CD4-positive, alpha-beta T cell treated with Interleukin-1 beta for 1 hour (primary cell): Measurements from ENCODE around the gene ADH1C.
"Not testable (repeated sequence)": the region's sequence is repeated elsewhere in the genome, so short reads cannot be mapped to it uniquely, and the experiment has no call there.

Experiments used
- DNase-seq, 2 donors: peaks; one replicate each; pipeline ENCODE4 v3.0.0-alpha.2; 2020 to 2022

Gene ADH1C

DNA sequence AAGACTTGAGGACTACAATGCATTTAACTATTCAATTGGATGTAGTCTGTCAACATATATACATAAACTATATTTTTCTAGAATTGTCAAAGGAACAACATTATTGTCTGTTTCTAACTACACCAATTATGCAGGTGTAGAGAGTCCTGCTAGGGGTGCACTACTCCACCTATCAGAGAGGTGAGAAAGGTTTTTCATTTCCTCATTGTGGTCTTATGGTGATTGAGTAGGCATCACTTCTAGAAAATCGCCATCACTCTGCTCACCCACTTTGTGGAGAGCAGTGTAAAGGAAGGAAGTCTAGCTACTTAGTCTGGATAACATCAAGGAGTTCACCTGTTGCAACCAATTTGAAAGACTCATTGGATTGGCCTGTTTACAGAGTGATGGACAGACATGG lies 4.4 kb upstream of the ADH1C start:
- DNase-seq = no peak

DNA sequence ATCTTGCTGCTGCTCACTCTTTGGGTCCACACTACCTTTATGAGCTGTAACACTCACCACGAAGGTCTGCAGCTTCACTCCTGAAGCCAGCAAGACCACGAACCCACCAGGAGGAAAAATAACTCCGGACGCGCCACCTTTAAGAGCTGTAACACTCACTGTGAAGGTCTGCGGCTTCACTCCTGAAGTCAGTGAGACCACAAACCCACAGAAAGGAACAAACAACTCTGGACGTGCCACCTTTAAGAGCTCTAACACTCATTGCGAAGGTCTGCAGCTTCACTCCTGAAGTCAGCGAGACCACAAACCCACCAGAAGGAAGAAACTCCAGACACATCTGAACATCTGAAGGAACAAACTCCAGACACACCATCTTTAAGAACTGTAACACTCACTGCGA lies 3.6 kb upstream of the ADH1C start:
- DNase-seq = not testable (repeated sequence)

DNA sequence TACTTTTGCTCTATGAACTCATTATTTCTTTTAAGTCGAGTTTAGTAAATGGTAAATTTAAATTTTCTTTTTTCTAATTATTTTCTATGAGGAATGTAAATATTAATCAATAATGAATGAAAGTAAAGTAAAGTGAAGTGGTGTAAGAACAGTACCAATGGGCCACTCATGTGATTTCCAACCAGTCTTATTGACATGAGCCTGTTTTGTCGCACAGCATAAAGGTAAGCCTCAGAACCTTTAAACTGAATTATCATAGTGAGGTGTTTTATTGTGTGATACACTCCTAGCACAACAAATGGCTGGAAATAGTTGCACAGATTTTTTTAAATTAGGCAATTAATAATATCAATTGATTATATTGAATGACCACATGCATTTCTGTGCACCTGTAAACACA lies 1.1 kb downstream of the ADH1C start:
- no peak for DNase-seq

DNA sequence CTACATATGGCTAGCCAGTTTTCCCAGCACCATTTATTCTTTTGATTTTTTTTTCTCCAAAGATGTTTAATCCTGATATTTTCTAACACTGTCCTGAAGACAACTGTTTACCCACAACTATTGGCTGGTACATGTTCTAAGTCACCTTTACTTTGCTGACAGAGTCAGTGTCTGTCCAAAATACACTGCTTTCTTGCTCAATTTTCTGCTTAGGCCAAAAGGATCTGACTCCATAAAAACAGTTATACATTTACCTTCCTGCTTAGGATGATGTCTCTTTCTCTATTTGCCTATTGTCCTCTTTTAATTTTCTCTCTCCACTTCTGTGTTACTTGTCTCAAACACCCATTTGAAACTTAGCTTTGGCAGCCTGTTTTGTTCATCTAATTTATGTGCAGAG lies 3.2 kb downstream of the ADH1C start:
- DNase-seq = no peak

DNA sequence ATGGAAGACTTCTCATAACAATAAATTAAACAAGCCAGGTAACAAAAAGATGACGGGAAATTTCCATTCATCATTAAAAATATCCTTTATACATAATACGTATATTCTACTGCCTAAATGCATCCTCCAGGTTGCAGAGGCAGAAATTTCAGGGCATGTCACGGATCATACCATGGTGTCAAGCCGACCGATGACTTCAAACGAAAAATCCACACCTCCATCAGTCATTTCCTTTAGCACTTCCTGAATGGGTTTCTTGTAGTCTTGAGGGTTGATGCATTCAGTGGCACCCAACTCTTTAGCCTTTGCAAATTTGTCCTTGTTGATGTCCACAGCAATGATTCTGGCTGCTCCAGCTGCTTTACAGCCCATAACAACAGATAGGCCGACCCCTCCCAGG lies 9.9 kb downstream of the ADH1C start:
- not testable (repeated sequence) for DNase-seq

DNA sequence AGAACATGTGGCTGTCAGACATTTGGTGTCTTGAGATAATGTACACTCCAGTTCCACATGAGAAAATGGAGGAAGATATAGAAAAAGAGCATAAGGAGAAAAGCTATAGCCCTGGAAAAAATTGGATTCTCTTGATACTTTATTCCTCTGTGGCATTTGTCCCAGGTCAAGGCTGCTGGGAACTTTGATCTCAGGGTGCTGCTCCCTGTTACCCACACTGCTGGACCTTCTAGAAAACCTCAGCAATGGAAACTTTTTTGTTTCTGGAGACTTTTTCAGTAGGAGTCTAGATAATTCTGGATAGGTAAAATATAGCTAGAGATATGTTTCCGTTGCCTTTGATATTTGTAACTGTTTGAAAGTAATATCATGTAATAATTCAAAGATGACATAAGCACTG lies 11.1 kb downstream of the ADH1C start:
- no peak for DNase-seq

DNA sequence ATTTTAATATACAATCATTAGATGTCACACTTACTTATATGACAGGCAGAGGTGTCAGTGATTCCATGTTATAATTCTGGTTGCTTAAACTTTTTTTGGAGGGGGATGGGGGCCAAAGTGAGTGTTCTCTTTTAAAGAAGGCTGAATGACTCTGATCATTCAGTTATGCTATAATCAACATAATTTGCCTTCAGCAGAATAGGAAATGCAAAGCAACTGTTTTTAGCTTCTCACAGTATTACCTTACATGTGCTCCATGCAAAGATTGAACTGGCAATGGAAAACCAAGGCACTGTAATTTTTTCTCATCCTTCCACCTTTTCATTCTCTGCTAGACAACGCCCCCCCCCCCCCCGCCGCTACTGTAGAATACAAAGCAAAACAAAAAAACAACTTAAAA lies 13.4 kb downstream of the ADH1C start:
- no peak for DNase-seq

DNA sequence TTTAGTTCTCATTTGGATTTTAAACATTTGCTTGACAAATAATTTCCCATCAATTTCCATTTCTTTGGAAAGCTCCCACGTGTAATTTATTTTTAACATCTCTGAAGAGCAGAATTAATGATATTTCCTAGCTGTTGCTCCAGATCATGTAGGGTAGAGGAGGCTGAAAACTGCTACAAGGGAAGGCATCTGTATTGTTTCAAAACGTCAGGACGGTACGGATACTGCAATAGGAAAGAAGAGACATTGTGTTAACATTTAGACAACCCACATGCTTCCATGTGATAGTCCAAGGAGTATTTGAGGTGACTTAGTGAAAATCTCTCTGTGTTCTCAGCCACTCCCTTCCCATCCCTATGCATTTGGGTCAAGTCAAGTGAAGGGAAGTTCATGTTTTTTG lies 16.0 kb downstream of the ADH1C start:
- no peak for DNase-seq

DNA sequence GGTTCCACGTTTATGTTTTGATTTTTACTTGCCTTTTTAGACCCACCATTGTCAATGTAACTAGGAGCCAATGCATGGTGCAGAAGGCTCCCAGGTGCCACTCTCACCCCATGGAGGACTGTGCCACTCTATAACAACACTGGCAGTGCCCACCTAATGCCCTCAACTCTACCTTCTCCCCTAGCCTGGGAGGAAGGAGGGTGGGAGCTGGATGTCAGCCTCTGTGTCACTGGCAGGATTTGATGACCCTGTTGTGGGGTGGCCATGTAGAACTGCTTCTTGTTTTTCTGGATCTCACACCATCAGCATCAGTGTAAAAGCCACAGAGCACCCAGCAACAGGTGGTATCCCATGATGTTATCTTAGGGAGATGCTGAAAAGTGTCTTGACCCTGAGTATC lies 17.7 kb downstream of the ADH1C start:
- DNase-seq = no peak

DNA sequence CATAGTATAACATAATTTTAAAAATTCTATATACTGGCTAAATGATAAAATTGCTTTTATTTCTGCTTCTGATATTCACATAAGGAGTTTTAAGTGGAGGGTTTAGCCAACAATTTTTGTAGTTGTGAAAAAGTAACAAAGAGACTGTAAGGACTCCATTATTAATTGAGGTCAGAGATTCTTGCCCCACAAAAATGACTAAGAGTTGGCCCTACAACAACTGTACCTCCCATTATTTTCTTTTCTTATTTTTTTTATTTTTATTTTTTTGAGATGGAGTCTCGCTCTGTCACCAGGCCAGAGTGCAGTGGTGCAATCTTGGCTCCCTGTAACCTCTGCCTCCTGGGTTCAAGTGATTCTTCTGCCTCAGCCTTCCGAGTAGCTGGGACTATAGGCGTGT lies 21.9 kb downstream of the ADH1C start:
- no peak for DNase-seq

DNA sequence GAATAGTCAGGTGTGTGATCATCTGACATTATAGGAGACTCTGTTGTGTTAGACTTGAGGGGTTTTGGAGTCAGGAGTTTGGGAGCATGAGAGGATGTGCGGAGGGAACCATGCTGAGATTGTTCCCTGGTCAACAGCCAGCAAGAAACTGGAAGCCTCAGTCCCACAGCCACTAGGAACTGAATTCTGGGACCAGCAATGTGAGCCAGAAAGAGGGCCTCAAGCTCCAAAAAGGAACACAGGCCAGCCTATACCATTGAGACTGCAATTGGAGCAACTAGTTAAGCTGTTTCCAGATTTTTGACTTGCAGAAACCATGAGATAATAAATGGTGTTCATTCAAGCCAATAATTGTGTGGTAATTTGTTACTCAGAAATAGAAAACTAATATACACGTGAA lies 22.7 kb downstream of the ADH1C start:
- no peak for DNase-seq

DNA sequence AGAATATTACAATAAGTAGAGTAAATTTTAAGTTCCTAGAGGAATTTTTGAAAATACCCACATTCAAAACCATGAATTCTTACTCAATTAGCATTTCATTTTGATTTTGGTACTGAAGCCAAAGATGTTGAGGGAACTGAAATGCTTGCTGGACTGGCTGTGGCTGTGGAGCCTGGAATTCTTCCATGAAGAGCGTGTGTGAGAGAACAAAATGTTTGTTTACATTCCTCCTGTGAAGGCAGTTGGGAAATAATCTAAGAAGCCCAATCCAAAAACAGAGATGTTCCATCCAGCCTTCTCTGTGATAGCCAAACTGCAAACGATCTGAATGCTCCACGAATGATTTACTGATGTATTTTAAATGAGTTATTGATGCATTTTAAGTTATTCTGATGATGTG lies 27.6 kb downstream of the ADH1C start:
- DNase-seq = no peak

DNA sequence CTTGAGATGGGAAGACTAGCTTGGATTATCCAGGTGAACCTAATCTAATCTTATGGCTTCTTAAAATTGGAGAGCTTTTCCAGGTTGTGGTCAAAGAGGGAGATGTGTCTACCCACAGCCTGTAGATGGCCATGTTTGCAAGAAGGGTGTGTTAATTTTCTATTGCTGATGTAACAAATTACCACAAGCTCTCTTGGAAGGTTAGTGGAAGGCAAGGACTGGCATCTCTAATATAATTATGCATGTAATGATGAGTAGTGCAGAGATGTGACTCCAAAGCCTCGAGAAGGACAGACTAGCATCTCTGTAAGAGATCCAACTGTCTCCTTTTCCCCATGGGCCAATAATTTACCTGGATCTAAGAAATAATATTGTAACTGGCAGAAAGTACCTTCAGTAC lies 28.2 kb downstream of the ADH1C start:
- no peak for DNase-seq

DNA sequence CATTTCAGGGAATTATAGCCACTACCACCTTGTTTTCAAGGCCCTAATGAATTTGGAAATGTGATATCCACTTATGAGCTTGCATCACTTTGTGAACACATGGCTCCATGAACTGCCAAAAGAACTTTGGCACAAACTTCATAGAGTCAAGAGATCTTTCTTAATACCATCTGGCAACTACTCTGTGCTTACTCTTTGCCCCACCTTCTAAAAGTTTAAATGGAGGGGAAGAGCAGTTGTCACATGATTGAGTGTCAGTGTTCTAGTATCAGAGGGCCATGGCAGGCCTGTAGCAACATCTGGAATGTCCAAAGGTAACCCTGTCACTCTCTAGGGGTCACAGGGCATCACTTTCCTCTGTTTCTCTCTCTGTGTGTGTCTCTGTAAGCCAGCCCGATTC lies 28.8 kb downstream of the ADH1C start:
- no peak for DNase-seq

DNA sequence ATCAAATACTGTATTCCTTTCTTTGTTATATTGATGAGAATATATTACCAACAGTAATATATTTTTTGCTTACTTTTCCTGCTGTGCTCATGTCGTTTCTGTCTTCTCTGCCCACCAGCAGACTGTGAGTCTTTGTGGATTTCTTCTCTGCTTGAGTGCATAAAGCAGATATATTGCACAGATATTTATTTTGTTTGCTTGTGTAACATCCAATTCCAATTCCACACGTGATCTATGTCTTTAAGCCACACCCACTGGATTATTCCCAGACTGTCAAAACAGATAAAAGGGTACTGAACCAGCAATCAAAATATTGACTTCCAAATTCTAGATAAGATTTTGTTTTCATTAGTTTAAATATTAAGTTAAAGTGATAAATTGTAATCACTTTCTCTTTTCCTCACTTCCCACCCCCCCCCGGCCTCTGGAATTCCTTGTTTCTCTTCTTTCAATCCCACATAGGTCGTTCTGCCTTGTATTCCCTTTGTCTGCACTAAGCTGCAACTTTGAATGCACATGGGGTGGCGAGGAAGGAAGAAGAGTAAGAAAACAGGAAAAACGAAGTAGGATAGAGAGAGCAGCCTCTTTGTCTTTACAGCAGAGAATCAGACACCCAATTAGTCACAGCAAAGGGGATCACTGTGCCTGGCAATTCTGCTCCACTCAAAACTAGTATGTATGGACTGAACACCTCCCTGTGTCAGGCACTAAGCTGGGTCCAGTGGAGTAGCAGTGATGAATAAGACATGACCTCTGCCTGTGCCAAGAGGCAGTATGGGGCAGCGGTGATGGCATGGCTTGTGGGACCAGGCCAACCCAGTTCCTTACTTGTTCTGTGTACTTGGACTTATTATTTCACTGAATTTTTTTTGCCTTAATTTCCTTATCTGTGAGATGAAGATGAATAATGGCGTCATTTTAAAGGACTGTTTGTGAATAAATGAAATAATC lies 31.0 kb downstream of the ADH1C start, which contains the start of gene ADH1B:
TSS of gene ADH1B (minus strand) at position 161 of the 951 bp plus-strand sequence. CDS start at position 91, 70 bp downstream.
- no peak for DNase-seq

DNA sequence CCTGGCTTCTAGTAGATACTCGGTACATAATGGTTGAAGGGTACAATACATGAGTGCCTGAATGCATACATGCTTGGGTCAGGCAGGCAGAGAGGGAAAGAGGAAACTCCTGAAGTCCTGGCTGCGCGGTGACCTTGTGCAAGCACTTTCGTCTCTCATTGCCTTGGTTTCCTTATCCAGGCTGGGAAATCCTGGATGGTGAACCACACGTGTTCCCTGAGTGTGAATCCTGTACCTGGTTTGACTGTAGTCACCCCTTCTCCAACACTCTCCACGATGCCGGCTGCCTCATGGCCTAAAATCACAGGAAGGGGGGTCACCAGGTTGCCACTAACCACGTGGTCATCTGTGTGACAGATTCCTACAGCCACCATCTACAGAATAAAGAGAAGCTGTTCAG lies 34.7 kb downstream of the ADH1C start:
- not testable (repeated sequence) for DNase-seq

DNA sequence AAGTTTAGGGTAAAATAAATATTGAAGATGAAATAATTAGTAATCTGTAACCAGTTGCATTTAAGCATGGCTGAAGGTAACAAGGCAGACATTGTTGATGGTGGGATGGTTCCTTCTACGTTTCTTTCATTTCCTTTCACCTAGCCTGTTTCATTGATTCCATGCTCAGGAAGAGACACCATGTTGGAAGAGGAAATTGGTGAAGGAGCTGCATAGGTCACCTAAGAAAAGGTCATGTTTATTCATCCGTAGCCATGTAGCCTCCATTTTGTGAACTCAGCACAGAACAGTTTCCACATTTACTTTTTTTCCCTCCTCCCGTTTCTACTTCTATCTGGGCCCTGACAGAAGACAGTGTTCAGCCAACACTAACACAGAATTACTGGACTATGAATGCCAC lies 35.2 kb downstream of the ADH1C start:
- no peak for DNase-seq

DNA sequence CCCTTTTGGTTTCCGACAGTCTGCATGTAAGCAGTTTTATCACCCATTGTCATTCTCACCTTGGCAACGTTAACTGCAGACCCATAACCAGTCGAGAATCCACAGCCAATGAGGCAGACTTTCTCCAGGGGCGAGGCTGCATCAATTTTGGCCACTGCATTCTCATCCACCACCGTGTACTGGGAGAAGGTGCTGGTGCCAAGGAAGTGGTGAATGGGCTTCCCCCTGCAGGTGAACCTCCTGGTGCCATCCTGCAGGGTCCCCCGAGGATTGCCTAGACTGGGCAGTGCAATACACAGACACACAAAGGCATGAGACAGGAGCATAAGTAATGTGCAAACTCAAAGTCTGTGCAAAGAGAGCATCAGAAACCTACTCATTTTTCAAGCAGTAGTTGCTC lies 36.7 kb downstream of the ADH1C start:
- no peak for DNase-seq

DNA sequence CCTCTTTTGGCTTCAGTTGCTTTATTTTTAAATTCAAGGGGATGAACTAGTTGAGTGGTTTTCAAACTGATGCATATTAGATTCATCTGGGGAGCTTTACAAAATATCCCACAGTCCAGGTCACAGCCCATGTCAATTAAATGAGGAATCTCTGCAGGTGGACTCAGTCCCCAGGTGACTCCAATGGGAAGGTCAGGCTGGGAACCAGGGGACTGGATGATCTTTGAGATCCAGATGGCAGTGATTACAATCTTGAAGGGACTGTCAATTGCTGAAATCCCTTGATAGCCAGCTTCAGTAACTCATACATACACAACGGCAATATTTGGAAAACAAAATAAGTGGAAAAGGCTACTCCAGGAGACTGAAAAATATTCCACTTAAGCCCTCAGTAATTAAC lies 38.3 kb downstream of the ADH1C start:
- no peak for DNase-seq

DNA sequence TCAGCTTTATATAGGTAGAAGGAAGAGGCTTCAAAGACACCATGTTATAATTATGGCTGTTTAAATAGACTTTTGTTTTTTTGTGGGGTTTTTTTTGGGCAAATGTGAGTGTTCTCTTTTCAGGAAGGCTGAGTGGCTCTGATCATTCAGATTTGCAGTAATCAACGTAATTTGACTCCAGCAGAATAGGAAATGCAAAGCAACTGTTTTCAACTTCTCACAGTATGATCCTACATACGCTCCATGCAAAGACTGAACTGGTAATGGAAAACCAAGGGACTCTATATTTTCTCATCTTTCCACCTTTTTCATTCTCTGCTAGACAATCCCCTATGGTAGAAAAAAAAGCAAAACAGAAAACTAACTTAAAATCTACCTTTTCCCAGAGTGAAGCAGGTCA lies 42.2 kb downstream of the ADH1C start:
- no peak for DNase-seq

DNA sequence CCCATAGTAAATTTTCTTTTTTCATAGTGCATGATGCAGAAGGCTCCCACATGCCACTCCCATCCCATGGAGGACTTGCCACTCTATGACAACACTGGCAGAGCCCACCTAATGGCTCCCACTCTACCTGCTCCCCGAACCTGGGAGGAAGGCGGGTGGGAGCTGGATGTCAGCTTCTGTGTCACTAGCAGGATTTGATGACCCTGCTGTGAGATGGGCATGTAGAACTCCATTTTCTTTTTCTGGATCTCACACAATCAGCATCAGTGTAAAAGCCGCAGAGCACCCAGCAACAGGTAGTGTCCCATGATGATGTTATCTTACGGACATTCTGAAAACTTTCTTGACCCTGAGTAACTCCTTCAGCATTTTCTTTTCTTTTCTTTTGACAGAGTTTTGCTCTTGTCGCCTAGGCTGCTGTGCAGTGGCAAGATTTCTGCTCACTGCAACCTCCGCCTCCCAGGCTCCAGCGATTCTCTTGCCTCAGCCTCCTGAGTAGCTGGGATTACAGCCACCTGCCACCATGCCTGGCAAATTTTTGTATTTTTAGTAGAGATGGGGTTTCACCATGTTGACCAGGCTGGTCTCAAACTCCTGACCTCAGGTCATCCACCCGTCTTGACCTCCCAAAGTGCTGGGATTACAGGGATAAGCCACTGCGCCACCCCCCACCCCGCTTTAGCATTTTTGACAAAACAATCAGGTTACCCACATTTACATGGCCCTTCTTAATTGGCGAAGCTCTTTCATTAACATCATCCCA lies 46.7 kb downstream of the ADH1C start:
- DNase-seq = no peak

DNA sequence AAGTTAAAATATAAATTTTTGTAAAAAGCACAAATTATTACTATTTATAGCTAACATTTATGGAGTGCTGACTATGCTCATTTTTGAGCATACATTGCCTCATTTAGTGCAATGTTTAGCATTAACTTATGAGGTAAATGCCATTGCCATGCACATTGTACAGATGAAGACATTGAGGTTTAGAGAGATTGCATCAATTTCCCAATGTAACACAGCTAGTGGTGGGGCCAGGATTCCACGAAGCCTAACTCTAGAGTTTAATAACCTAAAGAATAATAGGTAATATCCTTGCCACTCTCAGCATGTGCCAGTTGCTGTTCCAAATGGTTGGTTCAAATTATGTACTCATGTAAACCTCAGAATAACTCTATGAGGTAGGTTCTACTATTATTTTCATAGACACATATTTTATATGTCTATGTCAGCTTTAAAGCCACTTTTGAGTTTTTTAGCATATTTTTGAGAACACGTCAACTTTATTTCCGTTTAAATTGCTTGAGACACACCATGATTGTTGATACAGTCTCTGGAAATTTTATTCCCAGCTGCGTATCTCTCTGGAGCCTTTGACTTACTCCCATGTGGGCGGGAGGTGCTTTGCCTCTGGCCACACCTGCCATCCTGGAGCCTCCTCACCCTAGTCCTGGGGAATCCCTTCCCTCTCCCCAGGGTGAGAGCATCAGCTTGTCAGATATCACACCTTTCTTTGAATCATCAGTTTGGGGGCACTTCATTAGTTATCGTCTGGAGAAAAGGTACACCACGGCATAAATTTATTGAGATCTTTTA lies 51.0 kb downstream of the ADH1C start:
- no peak for DNase-seq

DNA sequence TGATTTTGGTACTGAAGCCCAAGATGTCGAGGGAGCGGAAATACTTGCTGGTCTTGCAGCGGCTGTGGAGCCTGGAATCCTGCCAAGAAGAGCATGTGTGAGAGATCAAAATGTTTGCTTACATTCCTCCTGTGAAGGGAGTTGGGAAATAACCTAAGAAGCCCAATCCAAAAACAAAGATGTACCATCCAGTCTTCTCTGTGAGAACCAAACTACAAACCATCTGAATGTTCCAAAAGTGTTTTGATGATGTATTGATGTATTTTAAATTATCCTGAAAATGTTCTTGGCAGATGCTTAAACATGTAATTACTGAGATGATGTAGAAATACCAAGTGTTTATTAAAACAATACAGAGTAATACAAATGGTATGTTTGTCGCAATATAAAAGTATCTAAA lies 51.6 kb downstream of the ADH1C start:
- DNase-seq = no peak
